ENCODE measurements around the gene PCGF2. TPM values are rescaled to one million over a fixed set of nuclear protein-coding genes. Genes with fewer than 3 reads are reported as not detected.

PCGF2 gene
- total RNA-seq, 2 experiments from 2014 or later, result 1.6 to 1.7 TPM

DNA sequence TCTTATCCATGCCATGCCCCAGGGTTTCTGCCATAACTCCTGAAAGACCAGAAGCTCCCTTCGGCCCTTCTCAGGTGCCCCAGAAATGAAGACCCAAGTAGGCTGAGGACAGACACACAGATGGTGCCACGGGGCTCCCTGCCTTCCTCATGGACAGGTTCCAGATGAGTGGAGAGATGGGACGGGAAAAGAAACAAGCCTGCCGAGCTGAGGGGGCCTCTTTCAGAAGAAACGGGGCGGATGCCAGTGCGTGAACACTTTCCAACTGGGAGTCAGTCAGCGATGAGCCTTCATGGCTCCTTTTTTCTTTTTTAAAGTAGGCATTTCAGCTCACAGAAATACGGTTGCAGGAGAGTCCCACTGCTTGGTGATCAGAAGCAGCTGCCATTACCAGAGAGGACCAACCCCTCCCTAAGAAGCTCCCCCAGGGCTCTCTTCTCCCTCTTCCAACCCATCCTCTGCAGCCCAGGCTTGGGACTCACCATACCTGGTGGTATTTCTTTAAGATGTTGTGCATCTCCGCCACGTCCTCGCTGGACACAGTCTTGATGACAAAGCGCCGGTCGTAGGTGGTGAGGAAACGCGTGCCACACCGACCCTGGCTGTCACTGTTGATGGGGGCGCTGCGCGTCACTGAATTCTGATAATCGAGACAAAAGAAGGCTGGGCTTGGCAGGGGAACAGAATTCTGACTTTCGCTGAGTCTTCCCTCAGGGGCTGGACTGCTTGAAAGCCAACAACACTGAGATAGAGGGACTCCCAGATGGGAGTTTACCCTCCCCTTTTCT, 32.0 kb upstream of the PCGF2 start:
- ChIA-PET POLR2A (no interaction called here), CTCF (interaction anchor here (0.6 to 0.7 kb wide), 2 partner anchors 111 to 438 kb away, joined by 3 read pairs; no protein-coding TSS in a partner anchor)
- no peak overlapping the region for H3K4me3 Mint-ChIP-seq
- no peaks in the 10 kb centered on the region for H3K27me3 Mint-ChIP-seq
- H3K36me3 Mint-ChIP-seq (ENCODE audit: low read depth), result peaks cover 33% of the 10 kb centered on the region
- ATAC-seq (no peak), DNase-seq (no peak)
- no peak overlapping the region for H3K27ac Mint-ChIP-seq
- intact Hi-C loops (cut with DNase I, micrococcal nuclease), result no loop called here
- H3K4me1 Mint-ChIP-seq, result no peaks in the 10 kb centered on the region
- no peaks in the 10 kb centered on the region for H3K9me3 Mint-ChIP-seq (ENCODE audit: low read depth)

DNA sequence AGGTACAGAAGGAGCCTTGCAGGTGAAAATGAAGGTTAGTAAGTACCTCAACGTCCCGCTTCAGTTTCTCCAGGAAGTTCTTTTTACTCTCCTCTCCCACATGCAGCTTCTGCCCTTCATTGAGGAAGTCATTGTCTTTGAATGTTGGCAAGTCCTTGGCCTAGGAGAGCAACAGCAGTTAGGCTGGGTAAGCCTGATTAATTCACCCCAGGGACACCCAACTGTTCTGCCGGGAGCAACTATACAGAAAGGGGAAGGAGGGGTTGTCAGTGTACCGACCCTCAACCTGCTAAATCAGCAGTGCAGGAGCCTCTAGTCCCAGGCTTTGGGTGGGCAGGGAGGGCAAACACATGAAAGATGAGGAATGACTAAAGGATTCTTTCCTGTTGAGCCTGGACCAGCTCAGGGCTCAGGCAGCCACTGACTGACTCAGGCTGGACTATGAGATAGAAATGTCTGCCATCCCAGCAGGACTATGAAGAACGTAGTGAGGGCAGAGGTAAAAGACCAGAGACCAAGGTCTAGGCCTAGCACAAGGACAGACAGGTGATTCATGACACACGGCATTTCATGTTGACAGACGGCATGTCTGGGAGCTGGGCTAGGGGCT, 29.6 kb upstream of the PCGF2 start:
- Mint-ChIP-seq H3K4me3 (no peak overlapping the region), H3K27ac (no peak overlapping the region), H3K36me3 (ENCODE audit: low read depth) (peaks cover 36% of the 10 kb centered on the region), H3K4me1 (no peaks in the 10 kb centered on the region), H3K9me3 (ENCODE audit: low read depth) (no peaks in the 10 kb centered on the region), H3K27me3 (no peaks in the 10 kb centered on the region)
- DNase-seq (no peak), ATAC-seq (no peak)
- POLR2A ChIA-PET, result no interaction called here
- CTCF ChIA-PET, result interaction anchor here (1.1 kb wide), 1 partner anchor 20 kb away, joined by 3 read pairs; no protein-coding TSS in a partner anchor
- intact Hi-C loops (cut with DNase I, micrococcal nuclease), result no loop called here

DNA sequence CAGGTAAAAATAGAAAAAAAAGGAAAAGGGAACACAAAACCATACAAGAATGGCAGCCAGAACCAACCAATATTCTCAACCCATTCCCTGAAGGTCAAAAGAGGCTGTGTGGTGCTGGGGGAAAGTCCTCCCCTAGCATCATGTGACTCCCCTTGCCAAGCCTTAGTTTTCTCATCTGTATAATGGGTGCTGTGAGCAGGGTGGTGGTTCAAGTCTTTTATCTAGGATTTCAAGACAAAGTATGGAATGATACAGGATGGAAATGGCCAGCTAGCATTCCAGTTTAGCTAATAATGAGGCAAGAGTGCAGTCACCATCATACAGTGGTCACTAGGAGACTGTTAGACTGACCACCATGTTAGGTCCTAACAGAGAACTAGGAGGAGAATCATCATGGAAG, 25.1 kb upstream of the PCGF2 start:
- DNase-seq, result no peak
- H3K27me3 Mint-ChIP-seq, result no peaks in the 10 kb centered on the region
- intact Hi-C loops (cut with DNase I, micrococcal nuclease), result no loop called here
- ChIA-PET POLR2A (no interaction called here), CTCF (no interaction called here)
- H3K36me3 Mint-ChIP-seq (ENCODE audit: low read depth), result peaks cover 35% of the 10 kb centered on the region
- no peak for ATAC-seq
- no peaks in the 10 kb centered on the region for H3K4me1 Mint-ChIP-seq
- H3K4me3 Mint-ChIP-seq, result no peak overlapping the region
- H3K27ac Mint-ChIP-seq, result no peak overlapping the region
- no peaks in the 10 kb centered on the region for H3K9me3 Mint-ChIP-seq (ENCODE audit: low read depth)

DNA sequence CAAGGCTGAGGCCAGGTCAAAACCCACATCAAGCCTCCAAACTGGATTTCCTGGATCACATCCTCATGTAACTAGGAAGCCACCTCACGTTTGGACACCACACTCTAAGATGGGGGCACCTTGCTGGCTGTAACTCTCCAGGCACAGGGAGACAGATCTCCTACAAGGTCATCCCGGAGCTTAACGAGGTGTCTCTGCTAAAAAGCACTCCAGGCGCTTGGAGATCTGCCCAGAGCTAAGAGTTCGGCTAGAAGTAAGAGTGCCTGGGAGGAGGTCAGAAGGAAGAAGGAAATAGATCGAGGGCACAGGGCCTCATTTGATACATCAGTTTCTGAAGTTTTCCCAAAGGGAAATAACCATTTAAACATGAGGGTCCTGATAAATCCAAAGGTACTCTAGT, 20.3 kb upstream of the PCGF2 start:
- no peak for ATAC-seq
- no peak overlapping the region for H3K4me3 Mint-ChIP-seq

DNA sequence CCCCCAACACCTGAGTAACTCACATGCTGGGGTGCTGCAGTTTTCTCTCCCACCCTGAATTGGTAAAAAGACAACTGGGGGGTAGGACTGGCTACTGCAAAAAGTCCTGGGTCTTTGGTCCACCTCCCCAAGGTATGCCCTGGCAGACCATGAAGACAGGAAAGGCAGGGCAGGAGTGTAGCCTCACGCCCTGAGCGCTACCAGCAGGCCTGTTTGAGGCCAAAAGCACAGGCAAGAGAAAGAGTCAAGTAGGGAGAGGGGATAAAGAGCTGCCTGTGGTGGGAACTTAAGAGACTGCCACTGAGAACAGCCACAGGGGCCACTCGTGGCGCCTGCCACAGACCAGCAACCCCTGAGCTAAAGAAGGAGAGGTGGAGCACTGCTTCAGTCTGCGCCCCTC, 18.2 kb upstream of the PCGF2 start:
- DNase-seq (no peak), ATAC-seq (no peak)
- intact Hi-C loops (cut with DNase I, micrococcal nuclease), result no loop called here
- no peaks in the 10 kb centered on the region for H3K27me3 Mint-ChIP-seq
- CTCF ChIA-PET, result no interaction called here
- H3K4me1 Mint-ChIP-seq, result peaks cover 3% of the 10 kb centered on the region
- no peak overlapping the region for H3K4me3 Mint-ChIP-seq
- POLR2A ChIA-PET, result no interaction called here
- no peaks in the 10 kb centered on the region for H3K9me3 Mint-ChIP-seq (ENCODE audit: low read depth)
- peak overlapping the region; percentile 10 for H3K27ac Mint-ChIP-seq
- peaks cover 61% of the 10 kb centered on the region for H3K36me3 Mint-ChIP-seq (ENCODE audit: low read depth)

More for the DNA sequence above, 20.3 kb upstream of the PCGF2 start:
- H3K9me3 Mint-ChIP-seq (ENCODE audit: low read depth), result no peaks in the 10 kb centered on the region
- H3K4me1 Mint-ChIP-seq, result no peaks in the 10 kb centered on the region
- CTCF ChIA-PET, result no interaction called here
- DNase-seq, result no peak
- peaks cover 56% of the 10 kb centered on the region for H3K36me3 Mint-ChIP-seq (ENCODE audit: low read depth)
- no peaks in the 10 kb centered on the region for H3K27me3 Mint-ChIP-seq
- intact Hi-C loops (cut with DNase I, micrococcal nuclease), result no loop called here
- POLR2A ChIA-PET, result interaction anchor here (0.6 kb wide), 1 partner anchor 575 kb away, joined by 3 read pairs; no protein-coding TSS in a partner anchor
- H3K27ac Mint-ChIP-seq, result no peak overlapping the region

DNA sequence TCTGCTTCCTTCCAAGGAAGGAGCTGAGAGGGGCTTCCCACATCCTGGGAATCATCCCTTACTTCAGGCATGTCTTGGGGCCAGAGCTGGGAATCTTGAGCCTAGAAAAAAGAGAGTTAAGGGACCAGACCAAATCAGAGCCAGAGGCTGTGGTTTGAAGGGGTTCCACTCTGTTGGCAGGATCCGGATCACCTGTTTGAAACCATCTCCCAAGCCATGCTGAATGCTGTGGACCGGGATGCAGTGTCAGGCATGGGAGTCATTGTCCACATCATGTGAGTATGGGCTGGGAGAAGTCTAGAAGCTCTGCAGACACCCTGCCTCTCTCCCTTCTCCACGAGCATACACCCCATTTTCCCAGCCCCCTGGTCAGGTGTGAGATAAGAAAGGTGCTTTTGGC, 14.1 kb upstream of the PCGF2 start:
- Mint-ChIP-seq H3K4me1 (peaks cover 4% of the 10 kb centered on the region), H3K36me3 (ENCODE audit: low read depth) (peaks cover 68% of the 10 kb centered on the region), H3K9me3 (ENCODE audit: low read depth) (no peaks in the 10 kb centered on the region), H3K27me3 (no peaks in the 10 kb centered on the region), H3K27ac (no peak overlapping the region), H3K4me3 (no peak overlapping the region)
- intact Hi-C loops (cut with DNase I, micrococcal nuclease), result no loop called here
- DNase-seq, result no peak
- no peak for ATAC-seq
- CTCF ChIA-PET, result interaction anchor here (0.6 to 1.6 kb wide), 8 partner anchors 13 to 402 kb away, joined by 3 to 6 read pairs (median 4); no protein-coding TSS in a partner anchor
- POLR2A ChIA-PET, result no interaction called here

DNA sequence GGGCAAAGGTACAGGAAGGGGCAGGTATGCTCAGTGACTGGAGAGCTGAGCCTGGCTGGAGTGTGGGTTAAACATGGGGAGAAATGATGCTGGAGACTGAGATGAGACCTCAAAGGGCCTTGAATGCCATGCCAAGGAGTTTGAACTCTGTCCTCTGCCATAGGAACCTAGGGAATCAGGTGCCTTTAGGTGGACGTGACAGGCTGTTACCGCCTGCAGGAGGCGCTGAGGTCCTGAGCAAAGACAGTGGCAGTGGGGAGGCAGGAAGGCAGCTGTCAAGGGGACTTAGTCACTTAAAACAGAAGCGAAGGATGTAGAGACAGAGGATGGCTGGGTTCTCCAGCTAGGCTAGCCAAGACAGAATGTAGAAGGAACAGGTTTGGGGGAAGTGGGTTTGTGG, 13.5 kb upstream of the PCGF2 start:
- H3K4me3 Mint-ChIP-seq, result no peak overlapping the region
- intact Hi-C loops (cut with DNase I, micrococcal nuclease), result no loop called here
- H3K4me1 Mint-ChIP-seq, result peaks cover 4% of the 10 kb centered on the region
- H3K9me3 Mint-ChIP-seq (ENCODE audit: low read depth), result no peaks in the 10 kb centered on the region
- peak overlapping the region; percentile 34 for H3K27ac Mint-ChIP-seq
- H3K27me3 Mint-ChIP-seq, result no peaks in the 10 kb centered on the region
- peaks cover 62% of the 10 kb centered on the region for H3K36me3 Mint-ChIP-seq (ENCODE audit: low read depth)
- DNase-seq (peak; percentile 71), ATAC-seq (peak; percentile 91)
- ChIA-PET POLR2A (no interaction called here), CTCF (interaction anchor here (0.7 to 1.6 kb wide), 7 partner anchors 13 to 403 kb away, joined by 3 to 6 read pairs (median 4); no protein-coding TSS in a partner anchor)

DNA sequence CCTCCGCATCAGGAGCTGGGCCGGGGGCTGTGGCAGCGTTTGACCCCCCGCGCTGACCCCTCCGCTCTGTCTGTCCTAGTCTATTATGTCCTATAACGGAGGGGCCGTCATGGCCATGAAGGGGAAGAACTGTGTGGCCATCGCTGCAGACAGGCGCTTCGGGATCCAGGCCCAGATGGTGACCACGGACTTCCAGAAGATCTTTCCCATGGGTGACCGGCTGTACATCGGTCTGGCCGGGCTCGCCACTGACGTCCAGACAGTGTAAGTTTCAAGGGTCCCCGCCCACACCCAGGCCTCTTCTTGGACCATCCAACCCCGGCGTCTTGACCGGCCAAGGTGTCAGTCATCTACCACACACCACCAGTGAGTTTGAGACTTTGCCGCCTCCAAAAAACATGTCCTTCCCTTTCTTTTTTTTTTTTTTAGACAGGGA, 5.0 kb upstream of the PCGF2 start:
- Mint-ChIP-seq H3K36me3 (ENCODE audit: low read depth) (peaks cover 33% of the 10 kb centered on the region), H3K4me1 (peaks cover 43% of the 10 kb centered on the region), H3K27ac (peak overlapping the region; percentile 99), H3K4me3 (peak overlapping the region; percentile 93), H3K9me3 (ENCODE audit: low read depth) (no peaks in the 10 kb centered on the region), H3K27me3 (peaks cover 21% of the 10 kb centered on the region)
- intact Hi-C loops (cut with DNase I, micrococcal nuclease), result loop anchor here (2.0 to 5.0 kb wide), 6 partner anchors 46 to 648 kb away; partner anchors contain the start of genes FBXL20 (in 1 of the 2), LASP1 (in 1 of the 2), PIP4K2B (in 1 of the 2) and RPL23 (in 1 of the 2)
- ATAC-seq, result no peak
- no peak for DNase-seq
- ChIA-PET CTCF (interaction anchor here (1.3 to 1.5 kb wide), 3 partner anchors 18 to 46 kb away, joined by 5 to 6 read pairs (median 6); no protein-coding TSS in a partner anchor), POLR2A (no interaction called here)

DNA sequence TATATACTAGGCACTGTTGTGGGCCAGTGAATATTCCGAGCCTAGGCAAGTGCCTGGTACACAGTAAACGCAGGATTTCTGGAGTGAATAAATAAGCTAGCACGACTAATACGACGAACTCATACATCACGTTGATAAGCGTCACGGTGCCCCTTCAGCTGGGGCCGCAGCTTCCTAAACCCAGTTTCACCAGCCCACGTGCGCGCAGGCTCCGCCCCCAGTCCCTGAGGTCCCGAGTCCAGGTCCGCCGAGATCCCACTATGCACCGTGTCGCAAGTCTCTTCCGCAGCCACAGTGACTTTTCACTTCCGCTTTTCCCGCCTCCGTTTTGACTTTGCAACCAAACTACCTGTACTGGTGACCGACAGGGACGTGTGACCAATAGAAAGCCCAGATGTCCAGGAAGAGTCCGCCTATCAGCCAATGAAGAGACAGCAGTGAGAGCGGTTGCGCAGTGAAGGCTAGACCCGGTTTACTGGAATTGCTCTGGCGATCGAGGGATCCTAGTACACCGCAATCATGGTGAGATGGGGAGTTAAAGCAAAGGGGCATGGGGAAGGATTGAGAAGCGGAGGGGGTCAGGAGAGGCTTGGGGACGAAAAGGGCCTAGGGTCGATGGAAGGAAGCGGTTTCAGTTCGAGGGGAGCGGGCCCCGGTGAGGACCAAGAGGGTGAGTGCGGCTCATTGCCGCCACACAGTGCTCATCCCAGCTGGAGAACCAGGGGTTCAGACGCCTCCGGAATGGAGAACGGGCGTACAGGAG, 4.4 kb upstream of the PCGF2 start, which contains the start of gene PSMB3:
Gene PSMB3 (plus strand): TSS at position 434 of the 763 bp plus-strand sequence. CDS start 86 bp downstream, at position 520.
- ATAC-seq (peak; percentile 95), DNase-seq (peak; percentile 99)
- ChIA-PET POLR2A (interaction anchor here (0.8 to 1.5 kb wide), 6 partner anchors 12 to 101 kb away, joined by 3 to 5 read pairs (median 4); partner anchors contain the start of gene RPL23), CTCF (interaction anchor here (0.6 to 2.8 kb wide), 13 partner anchors 16 to 412 kb away, joined by 3 to 20 read pairs (median 4); partner anchors contain the start of gene EPOP)
- Mint-ChIP-seq H3K27ac (peak within 1 kb of the TSS; percentile 99), H3K4me3 (peak within 1 kb of the TSS; percentile 93), H3K36me3 (ENCODE audit: low read depth) (peaks cover 30% of the 10 kb centered on the region), H3K4me1 (peaks cover 43% of the 10 kb centered on the region), H3K9me3 (ENCODE audit: low read depth) (no peaks in the 10 kb centered on the region), H3K27me3 (peaks cover 23% of the 10 kb centered on the region)
- intact Hi-C loops (cut with DNase I, micrococcal nuclease), result loop anchor here (1.0 to 5.0 kb wide), 17 partner anchors 22 to 648 kb away; partner anchors contain the start of genes PIP4K2B (in 2 of the 2), RPL23 (in 2 of the 2), CISD3 (in 1 of the 2) and CWC25 (in 1 of the 2)

DNA sequence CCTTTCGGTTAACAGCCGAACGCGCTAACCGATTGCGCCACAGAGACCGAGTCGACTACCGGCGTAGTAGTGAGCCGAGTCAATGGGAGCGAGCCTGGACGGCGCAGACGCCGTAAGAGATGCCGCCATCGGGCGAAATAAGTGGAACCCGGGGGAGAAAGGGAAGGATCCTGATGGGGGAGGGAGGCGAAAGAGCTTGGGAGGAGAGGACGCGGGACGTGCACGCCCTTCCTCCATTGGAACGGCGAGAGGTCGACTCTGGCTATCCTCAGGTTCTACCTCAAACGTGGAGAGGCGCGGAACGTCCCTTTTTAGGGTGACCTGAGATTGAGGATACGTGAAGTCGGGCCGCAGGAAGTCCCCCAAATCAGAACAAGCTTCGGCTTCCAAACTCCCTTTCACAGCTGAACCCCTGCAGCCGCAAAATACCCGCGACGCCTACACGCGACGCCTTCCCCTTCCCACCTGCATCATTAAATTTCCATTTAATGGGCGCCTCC, 3.7 kb upstream of the PCGF2 start:
- intact Hi-C loops (cut with DNase I, micrococcal nuclease), result loop anchor here (1.0 to 5.0 kb wide), 19 partner anchors 17 to 649 kb away; partner anchors contain the start of genes PIP4K2B (in 2 of the 2), RPL23 (in 2 of the 2), CISD3 (in 1 of the 2) and CWC25 (in 1 of the 2)
- Mint-ChIP-seq H3K27ac (peak overlapping the region; percentile 99), H3K9me3 (ENCODE audit: low read depth) (no peaks in the 10 kb centered on the region), H3K27me3 (peaks cover 24% of the 10 kb centered on the region), H3K36me3 (ENCODE audit: low read depth) (peaks cover 30% of the 10 kb centered on the region), H3K4me1 (peaks cover 44% of the 10 kb centered on the region), H3K4me3 (peak overlapping the region; percentile 93)
- CTCF ChIA-PET, result interaction anchor here (0.6 to 2.8 kb wide), 13 partner anchors 15 to 413 kb away, joined by 3 to 20 read pairs (median 4); partner anchors contain the start of gene EPOP
- POLR2A ChIA-PET, result interaction anchor here (0.8 to 1.5 kb wide), 6 partner anchors 12 to 102 kb away, joined by 3 to 5 read pairs (median 4); partner anchors contain the start of gene RPL23
- peak; percentile 20 for ATAC-seq
- DNase-seq, result peak; percentile 92
